DND-41 (cell line): Measurements from ENCODE around the gene ANKLE1.

Experiments
- ATAC-seq: fragments of 200-7000 bp; cut with Tn5 transposase; 3 replicates; pipeline ENCODE4 v1.9.1; 2021; ENCODE audit warnings: low read depth; ENCODE audit not compliant: insufficient read depth
- DNase-seq: peaks from one replicate; pipeline ENCODE4 v3.0.0-alpha.2; 2020
- H2AFZ ChIP-seq: 2 replicates; pipeline ENCODE4 v1.6.0; 2012; ENCODE audit warnings: low read depth, low read length
- H3K27ac ChIP-seq: 2 replicates; pipeline ENCODE4 v1.5.1; 2012; ENCODE audit warnings: low read length, inconsistent platforms
- H3K27me3 ChIP-seq: fragments of 200-600 bp; sonication (generic); 2 replicates; pipeline ENCODE4 v1.6.0; 2012; ENCODE audit warnings: low read length, mild to moderate bottlenecking, inconsistent platforms; ENCODE audit not compliant: insufficient read depth, poor library complexity
- H3K36me3 ChIP-seq: 2 replicates; pipeline ENCODE4 v1.5.1; 2012; ENCODE audit warnings: low read length, inconsistent platforms; ENCODE audit not compliant: insufficient read depth
- H3K4me1 ChIP-seq: 2 replicates; pipeline ENCODE4 v1.5.1; 2012; ENCODE audit warnings: mild to moderate bottlenecking, low read length; ENCODE audit not compliant: insufficient read depth
- H3K4me2 ChIP-seq: 2 replicates; pipeline ENCODE4 v1.6.0; 2012; ENCODE audit warnings: mild to moderate bottlenecking, moderate library complexity, low read length, inconsistent platforms; ENCODE audit not compliant: insufficient read depth
- H3K4me3 ChIP-seq, 2 experiments: fragments of 200-600 bp in 1 of 2; shearing (Covaris generic) in 1 of 2; 2 replicates each; pipeline ENCODE4 v1.5.1; 2012 to 2016; ENCODE audit warnings: inconsistent platforms in 2 of 2, low read length in 2 of 2, mild to moderate bottlenecking in 2 of 2, low read depth in 1 of 2, moderate library complexity in 1 of 2
- H3K79me2 ChIP-seq: 2 replicates; pipeline ENCODE4 v1.6.0; 2012; ENCODE audit warnings: low read length, inconsistent platforms; ENCODE audit not compliant: insufficient read depth
- H3K9ac ChIP-seq: 2 replicates; pipeline ENCODE4 v1.6.0; 2012; ENCODE audit warnings: low read depth, mild to moderate bottlenecking, inconsistent platforms, low read length, moderate library complexity
- H3K9me3 ChIP-seq: 2 replicates; pipeline ENCODE4 v1.5.1; 2012; ENCODE audit warnings: low read length, moderate library complexity, mild to moderate bottlenecking, inconsistent platforms; ENCODE audit not compliant: insufficient read depth, severe bottlenecking
- H4K20me1 ChIP-seq: 2 replicates; pipeline ENCODE4 v1.6.0; 2012; ENCODE audit warnings: low read length; ENCODE audit not compliant: insufficient read depth
- EZH2 ChIP-seq: IDR thresholded peaks from 3 replicates; pipeline ENCODE4 v1.6.1; 2012; ENCODE audit warnings: borderline replicate concordance, low read depth, mild to moderate bottlenecking, moderate library complexity, low read length, inconsistent platforms; ENCODE audit not compliant: severe bottlenecking
- TF ChIP-seq, protein P1 (sequence below): IDR thresholded peaks from 2 replicates; pipeline ENCODE4 v1.5.1; 2012; ENCODE audit warnings: borderline replicate concordance, low read length, moderate library complexity, mild to moderate bottlenecking; ENCODE audit not compliant: poor library complexity, severe bottlenecking; ENCODE audit errors: extremely low read depth

Gene ANKLE1

GRCh38 chr19:17327654-17328516 is 46.2 kb downstream of the ANKLE1 start:
- TF ChIP-seq, protein P1, sequence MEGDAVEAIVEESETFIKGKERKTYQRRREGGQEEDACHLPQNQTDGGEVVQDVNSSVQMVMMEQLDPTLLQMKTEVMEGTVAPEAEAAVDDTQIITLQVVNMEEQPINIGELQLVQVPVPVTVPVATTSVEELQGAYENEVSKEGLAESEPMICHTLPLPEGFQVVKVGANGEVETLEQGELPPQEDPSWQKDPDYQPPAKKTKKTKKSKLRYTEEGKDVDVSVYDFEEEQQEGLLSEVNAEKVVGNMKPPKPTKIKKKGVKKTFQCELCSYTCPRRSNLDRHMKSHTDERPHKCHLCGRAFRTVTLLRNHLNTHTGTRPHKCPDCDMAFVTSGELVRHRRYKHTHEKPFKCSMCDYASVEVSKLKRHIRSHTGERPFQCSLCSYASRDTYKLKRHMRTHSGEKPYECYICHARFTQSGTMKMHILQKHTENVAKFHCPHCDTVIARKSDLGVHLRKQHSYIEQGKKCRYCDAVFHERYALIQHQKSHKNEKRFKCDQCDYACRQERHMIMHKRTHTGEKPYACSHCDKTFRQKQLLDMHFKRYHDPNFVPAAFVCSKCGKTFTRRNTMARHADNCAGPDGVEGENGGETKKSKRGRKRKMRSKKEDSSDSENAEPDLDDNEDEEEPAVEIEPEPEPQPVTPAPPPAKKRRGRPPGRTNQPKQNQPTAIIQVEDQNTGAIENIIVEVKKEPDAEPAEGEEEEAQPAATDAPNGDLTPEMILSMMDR, result no peak
- no peak for TF ChIP-seq EZH2
- Histone ChIP-seq H3K4me3 (no peak overlapping the region), H3K27ac (no peak overlapping the region), H3K4me1 (peaks cover 4% of the 10 kb centered on the region), H3K79me2 (no peaks in the 10 kb centered on the region), H3K4me2 (no peak overlapping the region), H3K27me3 (no peaks in the 10 kb centered on the region), H3K9me3 (no peaks in the 10 kb centered on the region), H2AFZ (no peak overlapping the region), H4K20me1 (no peaks in the 10 kb centered on the region), H3K9ac (no peak overlapping the region), H3K36me3 (peaks cover 8% of the 10 kb centered on the region)
- DNase-seq, result no peak
- ATAC-seq, result no peak

GRCh38 chr19:17328517-17329365 is 47.0 kb downstream of the ANKLE1 start:
- TF ChIP-seq, protein P1, result no peak
- TF ChIP-seq EZH2, result no peak
- no peaks in the 10 kb centered on the region for H3K79me2 ChIP-seq
- H2AFZ ChIP-seq, result no peak overlapping the region
- H3K4me1 ChIP-seq, result peaks cover 12% of the 10 kb centered on the region
- ATAC-seq, result no peak
- no peak overlapping the region for H3K9ac ChIP-seq
- H3K27ac ChIP-seq, result no peak overlapping the region
- H3K27me3 ChIP-seq, result no peaks in the 10 kb centered on the region
- H3K9me3 ChIP-seq, result no peaks in the 10 kb centered on the region
- no peak overlapping the region for H3K4me3 ChIP-seq
- no peak overlapping the region for H3K4me2 ChIP-seq
- no peak for DNase-seq
- H4K20me1 ChIP-seq, result peaks cover 4% of the 10 kb centered on the region; the same call in 1 of the 2 replicates
- H3K36me3 ChIP-seq, result peaks cover 13% of the 10 kb centered on the region

- no peaks in the 10 kb centered on the region for H3K79me2 ChIP-seq
- H2AFZ ChIP-seq, result no peak overlapping the region
- TF ChIP-seq, protein P1, result no peak
- no peak for TF ChIP-seq EZH2
- H3K36me3 ChIP-seq, result peaks cover 13% of the 10 kb centered on the region
- H3K27me3 ChIP-seq, result no peaks in the 10 kb centered on the region
- H3K4me2 ChIP-seq, result no peak overlapping the region
- no peak for DNase-seq
- H3K4me1 ChIP-seq, result peaks cover 20% of the 10 kb centered on the region
- no peak overlapping the region for H3K27ac ChIP-seq
- ATAC-seq, result no peak
- no peaks in the 10 kb centered on the region for H3K9me3 ChIP-seq
- H3K4me3 ChIP-seq, result no peak overlapping the region
- no peak overlapping the region for H3K9ac ChIP-seq
- H4K20me1 ChIP-seq, result peaks cover 4% of the 10 kb centered on the region; the same call in 1 of the 2 replicates
Observed at GRCh38 chr19:17329366-17330261, 47.9 kb downstream of the ANKLE1 start.
